Measurements from ENCODE around the gene RTL10.
"Not testable (repeated sequence)": the region's sequence is repeated elsewhere in the genome, so short reads cannot be mapped to it uniquely, and the experiment has no call there.

Gene RTL10

GRCh38 chr22:19832476-19833108 lies 22.1 kb downstream of the RTL10 start:
- TF ChIP-seq CTCF (conservative IDR thresholded peaks at IDR 0.05), result no peak
- H3K27ac ChIP-seq, result no peak overlapping the region

GRCh38 chr22:19831979-19832378 lies 22.7 kb downstream of the RTL10 start:
- H3K27ac ChIP-seq, result not testable (repeated sequence)

- H3K27ac ChIP-seq, result no peak overlapping the region
- TF ChIP-seq ZFX (IDR thresholded peaks at IDR 0.05) (no peak), CTCF (conservative IDR thresholded peaks at IDR 0.05) (no peak)
Measured at GRCh38 chr22:19831016-19831415, 23.7 kb downstream of the RTL10 start.

GRCh38 chr22:19828035-19828401 lies 26.7 kb downstream of the RTL10 start:
- TF ChIP-seq ZFX (IDR thresholded peaks at IDR 0.05) (no peak), CTCF (conservative IDR thresholded peaks at IDR 0.05) (no peak)
- no peak overlapping the region for H3K27ac ChIP-seq

GRCh38 chr22:19827341-19828034 lies 27.2 kb downstream of the RTL10 start:
- TF ChIP-seq ZFX (IDR thresholded peaks at IDR 0.05), result no peak
- no peak for TF ChIP-seq CTCF (conservative IDR thresholded peaks at IDR 0.05)
- H3K27ac ChIP-seq, result no peak overlapping the region

- no peak for TF ChIP-seq CTCF (conservative IDR thresholded peaks at IDR 0.05)
- TF ChIP-seq ZFX (IDR thresholded peaks at IDR 0.05), result no peak
- no peak overlapping the region; the same call in 1 of the 2 replicates for H3K27ac ChIP-seq
Measured at GRCh38 chr22:19826619-19826950, 28.1 kb downstream of the RTL10 start.

GRCh38 chr22:19825904-19826618 lies 28.6 kb downstream of the RTL10 start:
- peak overlapping the region; percentile 42 for H3K27ac ChIP-seq
- no peak for TF ChIP-seq ZFX (IDR thresholded peaks at IDR 0.05)

- no peak overlapping the region for H3K27ac ChIP-seq
Measured at GRCh38 chr22:19824926-19825339, 29.7 kb downstream of the RTL10 start.

More at GRCh38 chr22:19824926-19825339, 29.7 kb downstream of the RTL10 start:
- TF ChIP-seq CTCF (conservative IDR thresholded peaks at IDR 0.05) (no peak), ZFX (IDR thresholded peaks at IDR 0.05) (no peak)
